SK-N-SH (cell line): ENCODE results near the gene OR2V1. TPM values are rescaled to one million over a fixed set of nuclear protein-coding genes. Genes with fewer than 3 reads are reported as not detected.
"Not testable (repeated sequence)": the region's sequence is repeated elsewhere in the genome, so short reads cannot be mapped to it uniquely, and the experiment has no call there.

Experiments used
- CTCF ChIA-PET: fragments of 300-600, 350-600 bp; formaldehyde crosslinking; extraction: SDS; loops from one replicate; lab custom pipeline; 2021; lab: Yijun Ruan, JAX
- POLR2A ChIA-PET: fragments of 350-600 bp; sonication (Branson Sonifier 250); formaldehyde crosslinking; extraction: SDS; loops from one replicate; lab custom pipeline; 2020; ENCODE audit warnings: antibody characterized with exemption, inconsistent platforms; lab: Yijun Ruan, JAX
- DNase-seq: peaks from one replicate; pipeline ENCODE4 v3.0.0; 2012
- H2AFZ ChIP-seq: fragments of 200-600 bp; sonication (generic); 2 replicates; pipeline ENCODE4 v1.8.1; 2016; ENCODE audit warnings: antibody characterized with exemption, mild to moderate bottlenecking, low read depth
- H3F3A ChIP-seq: fragments of 200-600 bp; sonication (generic); replicated peaks from 2 replicates; pipeline ENCODE3; 2016; ENCODE audit warnings: antibody characterized with exemption, mild to moderate bottlenecking; ENCODE audit not compliant: insufficient read depth
- H3K27ac ChIP-seq, 2 experiments: fragments of 200-500 bp in 1 of 2; fragments of 200-600 bp in 1 of 2; sonication (Bioruptor generic) in 1 of 2; sonication (generic), shearing (Covaris generic) in 1 of 2; 2 replicates each; pipeline versions ENCODE4 v1.5.1 to v1.6.1; 2014 to 2016; ENCODE audit warnings: low read depth in 2 of 2, inconsistent platforms in 1 of 2, low read length in 1 of 2, mild to moderate bottlenecking in 1 of 2, mixed read lengths in 1 of 2
- H3K27me3 ChIP-seq: fragments of 200-600 bp; sonication (generic), shearing (Covaris generic); 2 replicates; pipeline ENCODE4 v1.6.1; 2016; ENCODE audit warnings: mixed run types; ENCODE audit not compliant: insufficient read depth
- H3K36me3 ChIP-seq, 2 experiments: fragments of 200-500 bp in 1 of 2; fragments of 200-600 bp in 1 of 2; sonication (Bioruptor generic) in 1 of 2; sonication (generic) in 1 of 2; replicated peaks in 1 of 2; 2 replicates each; pipeline versions ENCODE3 to v1.5.1; 2014 to 2016; ENCODE audit warnings: low read length in 1 of 2, mild to moderate bottlenecking in 1 of 2; ENCODE audit not compliant: insufficient read depth in 2 of 2, control insufficient read depth in 1 of 2
- H3K4me1 ChIP-seq, 2 experiments: fragments of 200-500 bp in 1 of 2; fragments of 200-600 bp in 1 of 2; sonication (Bioruptor generic) in 1 of 2; sonication (generic), shearing (Covaris generic) in 1 of 2; 2 replicates each; pipeline versions ENCODE4 v1.5.1 to v1.6.1; 2014 to 2016; ENCODE audit warnings: low read depth in 1 of 2, low read length in 1 of 2, mixed run types in 1 of 2; ENCODE audit not compliant: insufficient read depth in 2 of 2, control insufficient read depth in 1 of 2
- H3K4me2 ChIP-seq: fragments of 200-600 bp; sonication (generic), shearing (Covaris generic); 2 replicates; pipeline ENCODE4 v1.6.1; 2017; ENCODE audit warnings: mixed run types
- H3K4me3 ChIP-seq, 2 experiments: fragments of 200-500 bp in 1 of 2; fragments of 200-600 bp in 1 of 2; sonication (Bioruptor generic) in 1 of 2; sonication (generic), shearing (Covaris generic) in 1 of 2; 2 replicates each; pipeline versions ENCODE4 v1.5.1 to v1.8.1; 2014 to 2016; ENCODE audit warnings: low read depth in 2 of 2, inconsistent platforms in 1 of 2, low read length in 1 of 2, mild to moderate bottlenecking in 1 of 2, mixed read lengths in 1 of 2, moderate library complexity in 1 of 2
- H3K79me2 ChIP-seq: fragments of 200-600 bp; sonication (generic); 2 replicates; pipeline ENCODE4 v1.8.1; 2017; ENCODE audit warnings: mild to moderate bottlenecking; ENCODE audit not compliant: insufficient read depth
- H3K9ac ChIP-seq: fragments of 200-600 bp; sonication (generic); 2 replicates; pipeline ENCODE4 v1.6.1; 2017; ENCODE audit warnings: mixed run types
- H3K9me2 ChIP-seq: fragments of 200-600 bp; sonication (generic); 2 replicates; pipeline ENCODE4 v1.6.1; 2017; ENCODE audit warnings: mixed run types
- H3K9me3 ChIP-seq: fragments of 200-600 bp; sonication (generic); 2 replicates; pipeline ENCODE4 v1.6.1; 2017; ENCODE audit warnings: mixed run types, mild to moderate bottlenecking, moderate library complexity
- H4K20me1 ChIP-seq: fragments of 200-600 bp; sonication (generic); 2 replicates; pipeline ENCODE4 v1.6.1; 2017; ENCODE audit warnings: mild to moderate bottlenecking, mixed run types; ENCODE audit not compliant: insufficient read depth
- CHD2 ChIP-seq: fragments of 150-350 bp; IDR thresholded peaks from 2 replicates; pipeline ENCODE4 v1.6.1; 2018; ENCODE audit warnings: low read length; ENCODE audit not compliant: partially characterized antibody
- ELF1 ChIP-seq: IDR thresholded peaks from 2 replicates; pipeline ENCODE4 v1.4.0; 2012
- EP300 ChIP-seq, 2 experiments: IDR thresholded peaks; 2 replicates each; pipeline versions ENCODE4 v1.4.0 to v1.6.1; 2012; ENCODE audit warnings: borderline replicate concordance in 1 of 2, low read depth in 1 of 2, low read length in 1 of 2
- FOXJ3 ChIP-seq: sonication (generic); formaldehyde crosslinking; IDR thresholded peaks from 2 replicates; pipeline ENCODE4 v1.5.1; 2020; ENCODE audit warnings: mild to moderate bottlenecking, missing genetic modification reagents
- FOXM1 ChIP-seq: IDR thresholded peaks from 2 replicates; pipeline ENCODE4 v1.4.0; 2012; ENCODE audit warnings: low read depth, mild to moderate bottlenecking
- GABPA ChIP-seq: IDR thresholded peaks from 2 replicates; pipeline ENCODE4 v1.4.0; 2012; ENCODE audit warnings: low read depth, mild to moderate bottlenecking
- JUND ChIP-seq: IDR thresholded peaks from 2 replicates; pipeline ENCODE4 v1.4.0; 2012
- MAX ChIP-seq: IDR thresholded peaks from 2 replicates; pipeline ENCODE4 v1.4.0; 2012; ENCODE audit warnings: low read depth
- NFIC ChIP-seq: IDR thresholded peaks from 2 replicates; pipeline ENCODE4 v1.4.0; 2012; ENCODE audit warnings: borderline replicate concordance
- NRF1 ChIP-seq: IDR thresholded peaks from 2 replicates; pipeline ENCODE4 v1.6.1; 2012; ENCODE audit warnings: low read depth, mild to moderate bottlenecking, low read length
- REST ChIP-seq: IDR thresholded peaks from 2 replicates; pipeline ENCODE4 v1.6.1; 2012; ENCODE audit warnings: mild to moderate bottlenecking, low read depth, low read length, moderate library complexity
- RFX5 ChIP-seq: IDR thresholded peaks from 2 replicates; pipeline ENCODE4 v1.6.1; 2012; ENCODE audit warnings: mild to moderate bottlenecking, improper control_type of control experiment, low read length
- RXRA ChIP-seq: IDR thresholded peaks from 2 replicates; pipeline ENCODE4 v1.4.0; 2012; ENCODE audit warnings: low read depth, mild to moderate bottlenecking, borderline replicate concordance
- SIN3A ChIP-seq: IDR thresholded peaks from 2 replicates; pipeline ENCODE4 v1.6.1; 2012; ENCODE audit warnings: low read depth, mild to moderate bottlenecking, low read length, moderate library complexity, borderline replicate concordance
- SMC3 ChIP-seq: IDR thresholded peaks from 2 replicates; pipeline ENCODE4 v1.6.1; 2012; ENCODE audit warnings: low read depth, low read length, improper control_type of control experiment
- TAF1 ChIP-seq: IDR thresholded peaks from 2 replicates; pipeline ENCODE4 v1.6.1; 2012; ENCODE audit warnings: low read depth, mild to moderate bottlenecking, low read length, moderate library complexity, borderline replicate concordance
- USF1 ChIP-seq: IDR thresholded peaks from 2 replicates; pipeline ENCODE4 v1.4.0; 2012; ENCODE audit warnings: low read depth, borderline replicate concordance
- USF2 ChIP-seq: fragments of 150-350 bp; IDR thresholded peaks from 2 replicates; pipeline ENCODE4 v1.6.1; 2017; ENCODE audit warnings: antibody characterized with exemption, low read length, low read depth, borderline replicate concordance
- YY1 ChIP-seq: IDR thresholded peaks from 2 replicates; pipeline ENCODE4 v1.4.0; 2012; ENCODE audit warnings: low read depth, mild to moderate bottlenecking
- WGBS: methylation state at CpG from one replicate; pipeline ENCODE4 v1.1.6; 2017; ENCODE audit warnings: low lambda C conversion rate; 5-methylcytosine and 5-hydroxymethylcytosine counted together
- polyA plus RNA-seq, 3 experiments: library from polyadenylated mRNA; depleted of rRNA; stranded (reverse); fragments of >200 nt; gene quantifications; 2 replicates each; pipeline ENCODE4 v1.2.3, GENCODE V29; 2012

Gene OR2V1
- polyA plus RNA-seq, 1 of the 3 experiments (the other 2 are of a cell fraction) = not detected

- TF ChIP-seq TAF1 (no peak), USF1 (no peak), NRF1 (no peak)
These were observed 545 bp upstream of the OR2V1 start (continued) for GRCh38 chr5:181131514-181131913.

GRCh38 chr5:181130081-181130480 is 888 bp downstream of the OR2V1 start:
- H2AFZ ChIP-seq, H4K20me1 ChIP-seq, H3K9me2 ChIP-seq, CTCF ChIA-PET, H3K27ac ChIP-seq, H3K9ac ChIP-seq, H3K4me3 ChIP-seq, H3F3A ChIP-seq, DNase-seq, H3K4me2 ChIP-seq, H3K9me3 ChIP-seq, POLR2A ChIA-PET, H3K79me2 ChIP-seq, H3K36me3 ChIP-seq, H3K4me1 ChIP-seq: not testable (repeated sequence)
- WGBS = 0% methylated on average over 9 of the region's 9 CpGs
- H3K27me3 ChIP-seq = peaks cover 70% of the 10 kb centered on the region; the same call in 1 of the 2 replicates

- Histone ChIP-seq H3K4me1 (no peaks in the 10 kb centered on the region; a peak in 1 of 4 replicates), H2AFZ (no peak overlapping the region), H3K4me3 (no peak overlapping the region), H3K27me3 (peaks cover 68% of the 10 kb centered on the region; the same call in 1 of the 2 replicates), H3K9ac (no peak overlapping the region), H3K27ac (no peak overlapping the region), H3K9me3 (no peaks in the 10 kb centered on the region), H3K79me2 (no peaks in the 10 kb centered on the region), H4K20me1 (no peaks in the 10 kb centered on the region), H3K4me2 (no peak overlapping the region), H3K9me2 (no peaks in the 10 kb centered on the region), H3K36me3 (no peaks in the 10 kb centered on the region), H3F3A (no peaks in the 10 kb centered on the region)
- ChIA-PET POLR2A (no interaction called here), CTCF (interaction anchor here (1.1 kb wide), 1 partner anchor 244 kb away, joined by 3 read pairs; no protein-coding TSS in a partner anchor)
- 10% methylated on average over 7 of the region's 7 CpGs for WGBS
- DNase-seq = no peak
- no peak for TF ChIP-seq RFX5
- no peak for TF ChIP-seq REST
- no peak for TF ChIP-seq CHD2
- TF ChIP-seq NFIC = no peak
- TF ChIP-seq GABPA = no peak
- TF ChIP-seq JUND = no peak
- no peak for TF ChIP-seq USF1
- no peak for TF ChIP-seq SIN3A
- no peak for TF ChIP-seq YY1
- no peak for TF ChIP-seq FOXJ3
- no peak for TF ChIP-seq NRF1
- no peak for TF ChIP-seq MAX
- TF ChIP-seq SMC3 = no peak
- TF ChIP-seq ELF1 = no peak
- TF ChIP-seq EP300 (IDR thresholded peaks at IDR 0.05; ENCODE audit: borderline replicate concordance in 1 of 2, low read depth in 1 of 2, low read length in 1 of 2) = no peak
- no peak for TF ChIP-seq FOXM1
- TF ChIP-seq RXRA = no peak
- TF ChIP-seq USF2 = no peak
These were observed 1.4 kb downstream of the OR2V1 start for GRCh38 chr5:181129601-181130000.
